Heart left ventricle (tissue), 16 donors: ENCODE data around the gene EVPL. TPM values are rescaled to one million over a fixed set of nuclear protein-coding genes. Genes with fewer than 3 reads are reported as not detected.
A peak's percentile ranks its signal among the peaks of the same experiment; 100 is the strongest.

ENCODE experiments used
- ATAC-seq, 4 donors: fragments of 200-7000 bp; cut with Tn5 transposase; one replicate each; pipeline ENCODE4 v1.9.1; 2020 to 2022; ENCODE audit warnings: moderate library complexity in 4 of 4, mild to moderate bottlenecking in 3 of 4, moderate number of reproducible peaks in 1 of 4
- DNase-seq, 5 donors: peaks; one replicate each; pipeline ENCODE4 v3.0.0-alpha.2; 2020
- H3K27ac ChIP-seq, 12 donors: fragments of 200-600 bp; sonication (generic) in 4 of 12; one replicate each; pipeline versions ENCODE4 v1.5.0 to v1.8.0; 2016 to 2022; ENCODE audit warnings: mild to moderate bottlenecking in 2 of 12
- H3K27me3 ChIP-seq, 9 donors: fragments of 200-600 bp; sonication (generic) in 2 of 9; one replicate each; pipeline versions ENCODE4 v1.5.1 to v1.8.0; 2016 to 2022; ENCODE audit warnings: mild to moderate bottlenecking in 3 of 9
- H3K36me3 ChIP-seq, 9 donors: fragments of 200-600 bp; sonication (generic) in 2 of 9; one replicate each; pipeline versions ENCODE4 v1.5.0 to v1.8.0; 2018 to 2022; ENCODE audit warnings: mild to moderate bottlenecking in 2 of 9
- H3K4me1 ChIP-seq, 12 donors: fragments of 200-600 bp; sonication (generic) in 4 of 12; one replicate each; pipeline versions ENCODE4 v1.5.0 to v1.8.0; 2016 to 2022; ENCODE audit warnings: mild to moderate bottlenecking in 3 of 12
- H3K4me3 ChIP-seq, 12 donors: fragments of 200-600 bp; sonication (generic) in 4 of 12; one replicate each; pipeline versions ENCODE4 v1.5.0 to v1.8.0; 2017 to 2022; ENCODE audit warnings: mild to moderate bottlenecking in 9 of 12, moderate library complexity in 4 of 12
- H3K9me3 ChIP-seq, 12 donors: fragments of 200-600 bp; sonication (generic) in 4 of 12; one replicate each; pipeline versions ENCODE4 v1.5.0 to v1.8.0; 2016 to 2022; ENCODE audit warnings: mild to moderate bottlenecking in 1 of 12
- CTCF ChIP-seq, 12 donors: fragments of 200-600 bp; sonication (generic) in 4 of 12; IDR thresholded peaks; one replicate each; pipeline versions ENCODE4 v1.5.0 to v1.8.0; 2018 to 2022; ENCODE audit warnings: antibody characterized with exemption in 12 of 12, mild to moderate bottlenecking in 5 of 12
- POLR2A ChIP-seq, 2 donors: fragments of 450-650 bp; IDR thresholded peaks; one replicate each; pipeline ENCODE4 v1.6.1; 2017; ENCODE audit warnings: antibody characterized with exemption in 2 of 2, mild to moderate bottlenecking in 2 of 2, moderate library complexity in 2 of 2
- WGBS, 4 donors: extraction: QIAGEN DNeasy Blood & Tissue Kit in 2 of 4; methylation state at CpG; one replicate each; pipeline versions ENCODE4 v1.1.5 to v1.1.7; 2013 to 2018; 5-methylcytosine and 5-hydroxymethylcytosine counted together
- intact Hi-C, 10 donors: fragments of 100-400 bp; cut with DNase I; formaldehyde crosslinking; loops; one replicate each; pipeline versions ENCODE4 v1.11.1 to v1.14.2; 2022
- polyA plus RNA-seq, 2 donors: library from polyadenylated mRNA; stranded (reverse); fragments of 200-250 nt; gene quantifications; one replicate each; pipeline ENCODE4 v1.2.3, GENCODE V29; 2013
- total RNA-seq, 9 donors: library from RNA; depleted of rRNA in 2 of 9; stranded (reverse); fragments of >200 nt in 2 of 9; fragmentation: NEBNext Ultra II Directional in 3 of 9; extraction: Animal tissue kit (Norgen Biotek cat#: 25700) in 3 of 9; gene quantifications; one replicate each; pipeline versions ENCODE4 v1.1.0 to v1.2.4, GENCODE V29; 2016 to 2023
- donor health status: ischemic (EF 13 %, LVEDD 7.1; RV severe dilation, severe dysfunction).
- donor health status: healthy with polysubstance abuse.
- donor health status: DM: no; HTN: yes; CAD: no.
- donor health status: DM: no; HTN: no; CAD: no.
- donor health status: ischemic (EF 25% LVEDD 6.9; RV normal size, moderate dysfunction).
- donor health status: ischemic (EF 25% LVEDD 5.7; RV mildly dilated, moderate dysfunction).
- donor health status: healthy.
- donor health status: DM: yes; HTN: yes; CAD: no.
- donor health status: ischemic (EF 35%, LVEDD 5.7; RV mildly dilated, moderate dysfunction).
- donor health status: nonischemic (EF 11% LVEDD 7.7; RV severe dilation, severe dysfunction).
- donor health status: DM: yes; HTN: yes; CAD: no.
- donor health status: PGD.
- donor health status: ischemic (EF 29% LVEDD 5.4; RV normal size, mild dysfunction).
- donor health status: nonischemic (EF 23%, LVEDD 6.1; RV moderate dilation, normal function).

Gene EVPL
- total and polyA plus RNA-seq, 11 donors = 0.03 to 2.0 (median 0.05) TPM; not detected in 3

GRCh38 chr17:76005263-76006149 lies 21.6 kb downstream of the EVPL start:
- ATAC-seq = peak; percentile 41 to 78 (median 63)
- TF ChIP-seq CTCF (IDR thresholded peaks at IDR 0.05) (peak; percentile 48 to 81 (median 72)), POLR2A (IDR thresholded peaks at IDR 0.05) (no peak)
- Histone ChIP-seq H3K36me3 (peaks cover 0 to 16% (median 0%) of the 10 kb centered on the region in 9 donors), H3K27me3 (no peaks in the 10 kb centered on the region), H3K4me3 (no peak overlapping the region), H3K9me3 (no peaks in the 10 kb centered on the region), H3K27ac (peak overlapping the region in 1 of 12 donors; percentile 17), H3K4me1 (peaks cover 0 to 7% (median 0%) of the 10 kb centered on the region in 12 donors)
- WGBS, 4 donors = 50 to 57% (median 54%) methylated on average over 11 to 16 of the region's 16 CpGs
- DNase-seq = peak; percentile 71 to 83 (median 76)
- intact Hi-C loops = loop anchor here in 9 of 10 donors (1.0 to 2.0 kb wide), 4 partner anchors 99 to 241 kb away; partner anchors contain the start of gene MRPL38 (in 2 of the 9)

- DNase-seq (no peak), ATAC-seq (peak in 1 of 4 donors; percentile 20)
- TF ChIP-seq POLR2A (IDR thresholded peaks at IDR 0.05) (no peak), CTCF (IDR thresholded peaks at IDR 0.05) (no peak)
- H3K4me3 ChIP-seq = no peak overlapping the region
- intact Hi-C loops = loop anchor here in 9 of 10 donors (1.0 to 2.0 kb wide), 4 partner anchors 98 to 241 kb away; partner anchors contain the start of gene MRPL38 (in 2 of the 9)
- peaks cover 0 to 20% (median 0%) of the 10 kb centered on the region in 9 donors for H3K36me3 ChIP-seq
- H3K27me3 ChIP-seq = no peaks in the 10 kb centered on the region
- H3K9me3 ChIP-seq = no peaks in the 10 kb centered on the region
- 72 to 81% (median 79%) methylated on average over 7 to 8 of the region's 8 CpGs for WGBS, 4 donors
- H3K4me1 ChIP-seq = peaks cover 0 to 7% (median 0%) of the 10 kb centered on the region in 12 donors
- H3K27ac ChIP-seq = peak overlapping the region in 2 of 12 donors; percentile 17 to 19
Measured at GRCh38 chr17:76004750-76005262, 22.3 kb downstream of the EVPL start.

GRCh38 chr17:76003915-76004314 lies 23.2 kb downstream of the EVPL start:
- H3K27ac ChIP-seq = no peak overlapping the region
- peaks cover 0 to 20% (median 0%) of the 10 kb centered on the region in 9 donors for H3K36me3 ChIP-seq
- DNase-seq (no peak), ATAC-seq (no peak)
- H3K4me3 ChIP-seq = no peak overlapping the region
- H3K27me3 ChIP-seq = no peaks in the 10 kb centered on the region
- H3K4me1 ChIP-seq = peaks cover 0 to 7% (median 0%) of the 10 kb centered on the region in 12 donors
- H3K9me3 ChIP-seq = no peaks in the 10 kb centered on the region
- TF ChIP-seq CTCF (IDR thresholded peaks at IDR 0.05) = no peak
- intact Hi-C loops = loop anchor here in 5 of 10 donors (2.0 kb wide), 3 partner anchors 95 to 99 kb away; partner anchors contain the start of gene MRPL38 (in 2 of the 5)
- WGBS, 4 donors = 72 to 85% (median 79%) methylated on average over 6 of the region's 6 CpGs

- intact Hi-C loops = loop anchor here in 1 of 10 donors (2.0 kb wide), 1 partner anchor 93 kb away; no protein-coding TSS in a partner anchor
- Histone ChIP-seq H3K36me3 (peaks cover 0 to 20% (median 0%) of the 10 kb centered on the region in 9 donors), H3K9me3 (no peaks in the 10 kb centered on the region), H3K4me3 (no peak overlapping the region), H3K27me3 (no peaks in the 10 kb centered on the region), H3K27ac (no peak overlapping the region), H3K4me1 (peaks cover 0 to 15% (median 3%) of the 10 kb centered on the region in 12 donors)
- no peak for ATAC-seq
- TF ChIP-seq POLR2A (IDR thresholded peaks at IDR 0.05) (no peak), CTCF (IDR thresholded peaks at IDR 0.05) (no peak)
- no peak for DNase-seq
- WGBS, 4 donors = 94 to 97% (median 96%) methylated on average over 9 to 12 of the region's 12 CpGs
Measured at GRCh38 chr17:76002100-76002499, 25.0 kb downstream of the EVPL start.
